Neural crest cell (in vitro differentiated cells): ENCODE data around the gene ADCK2. TPM values are rescaled to one million over a fixed set of nuclear protein-coding genes. Genes with fewer than 3 reads are reported as not detected.

Experiments used
- DNase-seq: peaks from one replicate; pipeline ENCODE4 v3.0.0; 2021; ENCODE audit warnings: low read depth, mixed read lengths, low spot score
- H3K27ac Mint-ChIP-seq: one replicate; pipeline ENCODE4 v1.8.0; 2021; ENCODE audit warnings: mild to moderate bottlenecking, mixed read lengths; ENCODE audit not compliant: unreplicated experiment
- H3K27me3 Mint-ChIP-seq: 2 replicates; pipeline ENCODE4 v1.8.0; 2021; ENCODE audit warnings: low read depth, mild to moderate bottlenecking, mixed read lengths
- H3K36me3 Mint-ChIP-seq: 2 replicates; pipeline ENCODE4 v1.8.0; 2021; ENCODE audit warnings: low read depth, mild to moderate bottlenecking, mixed read lengths
- H3K4me1 Mint-ChIP-seq: 2 replicates; pipeline ENCODE4 v1.8.0; 2021; ENCODE audit warnings: mixed read lengths
- H3K4me3 Mint-ChIP-seq: one replicate; pipeline ENCODE4 v1.8.0; 2021; ENCODE audit warnings: mild to moderate bottlenecking, mixed read lengths
- H3K9me3 Mint-ChIP-seq: 2 replicates; pipeline ENCODE4 v1.8.0; 2021; ENCODE audit warnings: mixed read lengths
- CTCF ChIP-seq: fragments of 200-600 bp; sonication (generic); conservative IDR thresholded peaks from 2 replicates; pipeline ENCODE4 v1.5.0; 2021; ENCODE audit warnings: antibody characterized with exemption, mild to moderate bottlenecking
- total RNA-seq: library from RNA; stranded (reverse); gene quantifications from 2 replicates; pipeline ENCODE4 v1.2.1, GENCODE V29; 2021

The ADCK2 gene
- total RNA-seq, 1 donor from 2014 or later, result 14.2 TPM

- no peak for DNase-seq
- Mint-ChIP-seq H3K36me3 (no peaks in the 10 kb centered on the region), H3K4me1 (peaks cover 53% of the 10 kb centered on the region), H3K27ac (no peak overlapping the region), H3K4me3 (peak overlapping the region; percentile 99), H3K9me3 (no peaks in the 10 kb centered on the region), H3K27me3 (peaks cover 4% of the 10 kb centered on the region)
- no peak for TF ChIP-seq CTCF
These were observed 34.5 kb upstream of the ADCK2 start for GRCh38 chr7:140638173-140638791.

- no peaks in the 10 kb centered on the region for H3K36me3 Mint-ChIP-seq
- no peak for DNase-seq
- peaks cover 50% of the 10 kb centered on the region for H3K4me1 Mint-ChIP-seq
- peak overlapping the region; percentile 99 for H3K27ac Mint-ChIP-seq
- TF ChIP-seq CTCF, result no peak
- peaks cover 4% of the 10 kb centered on the region for H3K27me3 Mint-ChIP-seq
- no peaks in the 10 kb centered on the region for H3K9me3 Mint-ChIP-seq
- H3K4me3 Mint-ChIP-seq, result peak overlapping the region; percentile 99
These were observed 33.2 kb upstream of the ADCK2 start for GRCh38 chr7:140639366-140640053.

GRCh38 chr7:140640060-140640637 is 32.6 kb upstream of the ADCK2 start:
- Mint-ChIP-seq H3K4me1 (peaks cover 50% of the 10 kb centered on the region), H3K27me3 (peaks cover 4% of the 10 kb centered on the region)

GRCh38 chr7:140640727-140641523 is 31.8 kb upstream of the ADCK2 start, which contains the start of gene DENND2A:
TSS of gene DENND2A (minus strand) at chr7:140640813. CDS start at chr7:140602397, 38,416 bp downstream.
- Mint-ChIP-seq H3K27ac (peak within 1 kb of the TSS; percentile 99), H3K27me3 (peaks cover 4% of the 10 kb centered on the region), H3K9me3 (no peaks in the 10 kb centered on the region), H3K4me3 (peak within 1 kb of the TSS; percentile 99), H3K36me3 (no peaks in the 10 kb centered on the region), H3K4me1 (peaks cover 43% of the 10 kb centered on the region)
- DNase-seq, result peak; percentile 70
- TF ChIP-seq CTCF, result no peak

More at GRCh38 chr7:140640060-140640637, 32.6 kb upstream of the ADCK2 start:
- Mint-ChIP-seq H3K36me3 (no peaks in the 10 kb centered on the region), H3K27ac (peak overlapping the region; percentile 99), H3K4me3 (peak overlapping the region; percentile 99), H3K9me3 (no peaks in the 10 kb centered on the region)
- TF ChIP-seq CTCF, result no peak
- DNase-seq, result peak; percentile 36

GRCh38 chr7:140641524-140642195 is 31.1 kb upstream of the ADCK2 start:
- peaks cover 39% of the 10 kb centered on the region for H3K4me1 Mint-ChIP-seq

More at GRCh38 chr7:140641524-140642195, 31.1 kb upstream of the ADCK2 start:
- peaks cover 4% of the 10 kb centered on the region for H3K27me3 Mint-ChIP-seq
- no peak for DNase-seq
- TF ChIP-seq CTCF, result no peak
- H3K27ac Mint-ChIP-seq, result no peak overlapping the region
- no peaks in the 10 kb centered on the region for H3K36me3 Mint-ChIP-seq
- H3K4me3 Mint-ChIP-seq, result peak overlapping the region; percentile 78
- H3K9me3 Mint-ChIP-seq, result no peaks in the 10 kb centered on the region
